ENCODE measurements around the gene PIAS1.

PIAS1 gene

GRCh38 chr15:68040144-68040543, 14.0 kb upstream of the PIAS1 start:
- no peak overlapping the region for H3K9ac ChIP-seq (ENCODE audit: low read depth, low read length)
- H3K27ac ChIP-seq (ENCODE audit: low read length): no peak overlapping the region
- no peaks in the 10 kb centered on the region for H3K4me1 ChIP-seq (ENCODE audit: insufficient read depth, low read length)
- no peaks in the 10 kb centered on the region for H3K36me3 ChIP-seq (ENCODE audit: insufficient read depth, low read depth, low read length)
- no peak overlapping the region for H3K4me3 ChIP-seq (ENCODE audit: low read length)
- no peaks in the 10 kb centered on the region for H3K9me3 ChIP-seq (ENCODE audit: insufficient read depth, low read depth, low read length)
- H3K27me3 ChIP-seq (ENCODE audit: insufficient read depth, low read length): no peaks in the 10 kb centered on the region

- H3K9me3 ChIP-seq (ENCODE audit: insufficient read depth, low read depth, low read length): no peaks in the 10 kb centered on the region
- no peak overlapping the region for H3K4me3 ChIP-seq (ENCODE audit: low read length)
- no peaks in the 10 kb centered on the region for H3K36me3 ChIP-seq (ENCODE audit: insufficient read depth, low read depth, low read length)
- H3K27ac ChIP-seq (ENCODE audit: low read length): no peak overlapping the region
- no peak overlapping the region for H3K9ac ChIP-seq (ENCODE audit: low read depth, low read length)
- H3K4me1 ChIP-seq (ENCODE audit: insufficient read depth, low read length): no peaks in the 10 kb centered on the region
- H3K27me3 ChIP-seq (ENCODE audit: insufficient read depth, low read length): no peaks in the 10 kb centered on the region
Measured at GRCh38 chr15:68042156-68042854, 11.8 kb upstream of the PIAS1 start.

GRCh38 chr15:68042855-68043222, 11.3 kb upstream of the PIAS1 start:
- Histone ChIP-seq H3K36me3 (ENCODE audit: insufficient read depth, low read depth, low read length) (no peaks in the 10 kb centered on the region), H3K9ac (ENCODE audit: low read depth, low read length) (no peak overlapping the region), H3K4me3 (ENCODE audit: low read length) (no peak overlapping the region), H3K27me3 (ENCODE audit: insufficient read depth, low read length) (no peaks in the 10 kb centered on the region), H3K4me1 (ENCODE audit: insufficient read depth, low read length) (no peaks in the 10 kb centered on the region), H3K9me3 (ENCODE audit: insufficient read depth, low read depth, low read length) (no peaks in the 10 kb centered on the region), H3K27ac (ENCODE audit: low read length) (no peak overlapping the region)

- H3K4me1 ChIP-seq (ENCODE audit: insufficient read depth, low read length): no peaks in the 10 kb centered on the region
- no peak overlapping the region for H3K4me3 ChIP-seq (ENCODE audit: low read length)
- no peaks in the 10 kb centered on the region for H3K9me3 ChIP-seq (ENCODE audit: insufficient read depth, low read depth, low read length)
- no peaks in the 10 kb centered on the region for H3K36me3 ChIP-seq (ENCODE audit: insufficient read depth, low read depth, low read length)
- no peaks in the 10 kb centered on the region for H3K27me3 ChIP-seq (ENCODE audit: insufficient read depth, low read length)
- no peak overlapping the region for H3K9ac ChIP-seq (ENCODE audit: low read depth, low read length)
- no peak overlapping the region for H3K27ac ChIP-seq (ENCODE audit: low read length)
Measured at GRCh38 chr15:68045289-68046265, 8.5 kb upstream of the PIAS1 start.

DNA sequence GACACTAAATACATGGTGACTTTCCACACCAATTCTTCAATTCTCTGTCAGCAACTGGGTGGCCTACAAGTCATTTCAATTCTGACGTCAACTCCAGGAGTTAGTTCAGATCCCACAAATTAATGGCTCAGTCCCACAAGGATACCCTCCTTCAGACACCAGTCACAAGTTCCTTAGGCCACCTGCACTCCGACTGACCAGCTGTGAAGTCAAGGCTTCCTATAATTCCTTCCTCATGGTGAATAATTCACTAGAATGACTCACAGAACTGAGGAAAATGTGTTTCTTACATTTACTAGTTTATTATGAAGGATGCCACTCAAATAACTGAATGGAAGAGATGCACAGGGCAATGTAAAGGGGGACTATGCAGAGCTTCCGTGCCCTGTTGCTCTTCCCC, 6.3 kb upstream of the PIAS1 start:
- H3K9ac ChIP-seq (ENCODE audit: low read depth, low read length): no peak overlapping the region
- H3K4me1 ChIP-seq (ENCODE audit: insufficient read depth, low read length): no peaks in the 10 kb centered on the region
- peaks cover 5% of the 10 kb centered on the region; the same call in 1 of the 2 replicates for H3K27me3 ChIP-seq (ENCODE audit: insufficient read depth, low read length)
- no peaks in the 10 kb centered on the region for H3K9me3 ChIP-seq (ENCODE audit: insufficient read depth, low read depth, low read length)
- no peaks in the 10 kb centered on the region for H3K36me3 ChIP-seq (ENCODE audit: insufficient read depth, low read depth, low read length)
- no peak overlapping the region for H3K4me3 ChIP-seq (ENCODE audit: low read length)
- H3K27ac ChIP-seq (ENCODE audit: low read length): no peak overlapping the region

GRCh38 chr15:68051109-68051508, 3.0 kb upstream of the PIAS1 start:
- Histone ChIP-seq H3K4me1 (ENCODE audit: insufficient read depth, low read length) (peaks cover 12% of the 10 kb centered on the region; the same call in 1 of the 2 replicates), H3K9me3 (ENCODE audit: insufficient read depth, low read depth, low read length) (no peaks in the 10 kb centered on the region), H3K4me3 (ENCODE audit: low read length) (no peak overlapping the region), H3K27me3 (ENCODE audit: insufficient read depth, low read length) (peaks cover 13% of the 10 kb centered on the region; the same call in 1 of the 2 replicates), H3K36me3 (ENCODE audit: insufficient read depth, low read depth, low read length) (no peaks in the 10 kb centered on the region), H3K27ac (ENCODE audit: low read length) (no peak overlapping the region), H3K9ac (ENCODE audit: low read depth, low read length) (no peak overlapping the region)

DNA sequence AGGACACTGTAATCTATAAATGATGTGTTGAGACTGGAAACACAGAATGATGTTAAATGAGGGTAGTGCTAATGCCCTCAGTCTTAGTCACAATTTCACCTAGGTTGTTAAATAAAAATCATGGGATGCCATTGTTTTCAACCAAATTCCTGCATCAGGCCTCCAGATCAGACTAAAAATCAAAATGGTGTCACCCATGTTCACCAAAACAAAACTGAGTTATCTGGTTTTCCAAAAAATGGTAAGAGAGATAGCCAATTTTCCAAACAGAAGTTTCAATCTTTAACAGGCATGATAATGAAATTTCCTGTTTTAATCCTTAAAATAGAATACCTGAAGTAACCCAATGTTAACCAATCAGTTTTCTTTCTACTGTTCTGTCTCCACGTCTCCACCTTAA, 2.2 kb upstream of the PIAS1 start:
- H3K27ac ChIP-seq (ENCODE audit: low read length): no peak overlapping the region
- no peak overlapping the region for H3K4me3 ChIP-seq (ENCODE audit: low read length)
- H3K9ac ChIP-seq (ENCODE audit: low read depth, low read length): no peak overlapping the region

DNA sequence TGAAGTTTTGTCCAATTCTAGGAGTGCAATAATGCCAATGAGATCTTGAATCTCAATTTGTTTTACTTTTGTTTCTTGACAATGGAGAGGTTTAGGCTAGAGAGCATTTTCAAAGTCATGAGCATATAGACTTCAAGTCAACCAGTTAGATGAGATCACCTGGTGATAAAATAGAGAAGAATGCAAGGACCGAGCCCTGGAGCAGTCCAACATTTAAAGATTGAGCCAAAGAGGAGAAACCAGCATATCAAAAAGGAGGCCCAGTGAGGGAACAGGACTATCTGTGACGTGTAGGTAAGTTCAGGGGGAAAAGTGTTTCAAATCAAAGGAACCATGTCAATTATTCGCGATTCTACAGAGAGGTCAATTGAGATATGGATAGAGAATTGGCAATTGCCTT, 1.7 kb upstream of the PIAS1 start:
- H3K9me3 ChIP-seq (ENCODE audit: insufficient read depth, low read depth, low read length): no peaks in the 10 kb centered on the region
- H3K4me3 ChIP-seq (ENCODE audit: low read length): no peak overlapping the region
- no peak overlapping the region for H3K27ac ChIP-seq (ENCODE audit: low read length)
- H3K9ac ChIP-seq (ENCODE audit: low read depth, low read length): no peak overlapping the region
- H3K4me1 ChIP-seq (ENCODE audit: insufficient read depth, low read length): peaks cover 26% of the 10 kb centered on the region; the same call in 1 of the 2 replicates
- H3K27me3 ChIP-seq (ENCODE audit: insufficient read depth, low read length): peaks cover 13% of the 10 kb centered on the region; the same call in 1 of the 2 replicates
- H3K36me3 ChIP-seq (ENCODE audit: insufficient read depth, low read depth, low read length): no peaks in the 10 kb centered on the region

More for the DNA sequence above, 2.2 kb upstream of the PIAS1 start:
- peaks cover 13% of the 10 kb centered on the region; the same call in 1 of the 2 replicates for H3K27me3 ChIP-seq (ENCODE audit: insufficient read depth, low read length)
- no peaks in the 10 kb centered on the region for H3K9me3 ChIP-seq (ENCODE audit: insufficient read depth, low read depth, low read length)
- no peaks in the 10 kb centered on the region for H3K36me3 ChIP-seq (ENCODE audit: insufficient read depth, low read depth, low read length)
- H3K4me1 ChIP-seq (ENCODE audit: insufficient read depth, low read length): peaks cover 20% of the 10 kb centered on the region; the same call in 1 of the 2 replicates

GRCh38 chr15:68053001-68053400, 1.1 kb upstream of the PIAS1 start:
- H3K9ac ChIP-seq (ENCODE audit: low read depth, low read length): no peak overlapping the region; the same call in 1 of the 2 replicates
- H3K36me3 ChIP-seq (ENCODE audit: insufficient read depth, low read depth, low read length): no peaks in the 10 kb centered on the region
- no peaks in the 10 kb centered on the region for H3K9me3 ChIP-seq (ENCODE audit: insufficient read depth, low read depth, low read length)
- H3K27ac ChIP-seq (ENCODE audit: low read length): no peak overlapping the region
- peak overlapping the region; percentile 64 for H3K4me3 ChIP-seq (ENCODE audit: low read length)
- H3K27me3 ChIP-seq (ENCODE audit: insufficient read depth, low read length): peaks cover 13% of the 10 kb centered on the region; the same call in 1 of the 2 replicates
- H3K4me1 ChIP-seq (ENCODE audit: insufficient read depth, low read length): peaks cover 31% of the 10 kb centered on the region

DNA sequence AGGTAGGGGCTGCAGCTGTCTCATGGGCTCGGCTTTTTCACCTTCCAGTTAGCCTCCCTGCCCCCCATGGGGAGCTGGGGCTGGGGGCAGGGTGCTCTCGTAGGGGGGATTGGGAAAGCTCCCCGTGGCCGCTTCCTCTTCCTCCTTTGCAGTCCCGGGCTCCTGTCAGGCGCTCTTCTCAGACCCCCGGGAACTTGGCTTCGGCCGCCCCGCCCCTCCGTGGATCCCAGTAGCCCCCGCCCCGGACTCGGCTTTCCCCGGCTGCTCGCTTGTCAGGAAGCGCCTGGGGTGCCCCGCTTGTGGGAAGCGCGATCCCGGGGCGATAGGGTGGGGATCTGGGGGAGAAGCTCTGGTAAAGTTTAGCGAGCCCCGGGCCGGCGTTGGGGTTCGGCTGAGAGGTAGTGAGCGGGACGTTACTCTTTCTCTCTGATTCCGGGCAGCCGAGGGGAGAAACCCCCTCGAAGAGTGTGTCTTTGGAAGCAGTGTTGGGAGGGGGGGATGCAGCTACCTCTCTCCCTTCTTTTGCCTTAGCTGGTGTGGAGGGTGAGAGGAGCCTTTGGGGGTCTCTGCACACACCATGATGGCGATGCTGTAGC, 611 bp downstream of the PIAS1 start:
- Histone ChIP-seq H3K9me3 (ENCODE audit: insufficient read depth, low read depth, low read length) (no peaks in the 10 kb centered on the region), H3K9ac (ENCODE audit: low read depth, low read length) (peak overlapping the region; percentile 84; the same call in 1 of the 2 replicates), H3K4me1 (ENCODE audit: insufficient read depth, low read length) (peaks cover 36% of the 10 kb centered on the region), H3K36me3 (ENCODE audit: insufficient read depth, low read depth, low read length) (no peaks in the 10 kb centered on the region), H3K27ac (ENCODE audit: low read length) (no peak overlapping the region), H3K27me3 (ENCODE audit: insufficient read depth, low read length) (peaks cover 13% of the 10 kb centered on the region; the same call in 1 of the 2 replicates), H3K4me3 (ENCODE audit: low read length) (peak overlapping the region; percentile 77)

- Histone ChIP-seq H3K9ac (ENCODE audit: low read depth, low read length) (peak overlapping the region; percentile 84; the same call in 1 of the 2 replicates), H3K4me1 (ENCODE audit: insufficient read depth, low read length) (peaks cover 36% of the 10 kb centered on the region), H3K27me3 (ENCODE audit: insufficient read depth, low read length) (peaks cover 13% of the 10 kb centered on the region; the same call in 1 of the 2 replicates), H3K36me3 (ENCODE audit: insufficient read depth, low read depth, low read length) (no peaks in the 10 kb centered on the region), H3K9me3 (ENCODE audit: insufficient read depth, low read depth, low read length) (no peaks in the 10 kb centered on the region), H3K4me3 (ENCODE audit: low read length) (peak overlapping the region; percentile 77), H3K27ac (ENCODE audit: low read length) (no peak overlapping the region)
Measured at GRCh38 chr15:68055224-68055705, 1.1 kb downstream of the PIAS1 start.
